ENCODE results near the gene UGDH.
A peak's percentile ranks its signal among the peaks of the same experiment; 100 is the strongest.

UGDH gene

DNA sequence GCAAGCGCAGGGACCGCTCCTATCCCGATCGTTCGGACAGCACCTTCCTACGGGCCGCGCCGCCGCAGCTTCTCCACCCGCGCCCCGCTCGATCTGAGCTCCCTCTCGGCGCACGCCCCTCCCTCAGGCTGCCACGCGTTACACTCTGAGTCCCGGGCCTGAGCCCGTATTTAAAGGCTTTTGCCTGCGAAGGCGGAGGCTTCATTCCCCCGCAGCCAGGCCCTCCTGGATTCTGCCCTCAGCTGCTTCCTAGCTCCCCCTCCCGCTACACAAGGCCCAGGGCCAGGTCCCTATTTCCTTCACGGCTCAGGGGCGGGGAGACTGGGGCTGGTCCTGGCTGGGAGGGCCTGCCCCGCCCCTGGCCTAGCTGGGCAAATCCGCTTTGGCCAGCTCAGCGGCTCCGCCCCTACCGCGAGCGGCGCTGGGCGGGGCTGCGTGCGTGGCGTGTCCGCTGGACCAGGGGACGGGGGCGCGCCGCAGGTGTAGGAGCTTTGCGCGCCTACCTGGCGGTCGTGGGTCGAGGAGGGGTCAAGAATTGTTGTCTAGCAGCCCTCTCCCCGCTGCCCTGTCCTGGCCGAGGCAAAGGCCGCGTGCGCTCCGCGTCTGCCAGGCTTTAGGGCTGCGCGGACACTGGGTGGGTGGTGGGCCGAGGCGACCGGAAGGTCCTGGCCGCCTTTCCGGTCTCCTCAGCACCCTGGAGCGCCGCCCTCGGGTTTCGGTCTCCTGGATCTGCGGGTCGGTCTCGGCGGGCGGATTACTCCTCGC, at the start of gene UGDH:
Gene UGDH, minus strand, starts transcription at position 144 of the 765 bp plus-strand sequence. CDS start 5,927 bp downstream, outside the sequence.
- H3K4me1 ChIP-seq (ENCODE audit: control insufficient read depth, insufficient read depth, low read length): no peaks in the 10 kb centered on the region
- peak within 1 kb of the TSS; percentile 97 for H3K4me3 ChIP-seq (ENCODE audit: low read depth, low read length)
- CTCF ChIA-PET: interaction anchor here (0.7 to 1.1 kb wide), 2 partner anchors 59 to 447 kb away, joined by 3 to 5 read pairs; no protein-coding TSS in a partner anchor
- POLR2A ChIA-PET: interaction anchor here (0.6 to 1.8 kb wide), 22 partner anchors 8 to 283 kb away, joined by 3 to 60 read pairs (median 4); partner anchors contain the start of genes LIAS, RPL9, SMIM14 and UBE2K
- peaks cover 0 to 8% of the 10 kb centered on the region in 2 experiments; a peak in 1 of 3 replicates for H3K36me3 ChIP-seq (ENCODE audit: control insufficient read depth in 2 of 2, insufficient read depth in 1 of 2, low read length in 2 of 2)
- H3K9me3 ChIP-seq (ENCODE audit: control insufficient read depth, insufficient read depth, low read depth, low read length): no peaks in the 10 kb centered on the region
- H3K27ac ChIP-seq (ENCODE audit: extremely low read depth, low read depth, low read length): peak within 1 kb of the TSS; percentile 64
- TF ChIP-seq MZF1 (tag by site-specific recombination; IDR thresholded peaks at IDR 0.05; ENCODE audit: borderline replicate concordance) (0 out of 2 replicates have a peak, but pooled peaks have one; percentile 34), PATZ1 (tag by site-specific recombination; IDR thresholded peaks at IDR 0.05) (peak; percentile 90), ZBTB11 (tag by site-specific recombination; conservative IDR thresholded peaks at IDR 0.05; ENCODE audit: low read depth) (peak; percentile 95), KLF1 (tag by site-specific recombination; IDR thresholded peaks at IDR 0.05) (peak; percentile 54), ZNF2 (tag by site-specific recombination; IDR thresholded peaks at IDR 0.05) (peak; percentile 68; the same call in 1 of the 2 replicates), KLF9 (tag by site-specific recombination; IDR thresholded peaks at IDR 0.05; ENCODE audit: low read depth) (peak; percentile 68), ZEB2 (tag by site-specific recombination; IDR thresholded peaks at IDR 0.05) (peak; percentile 93), GLIS2 (tag by site-specific recombination; IDR thresholded peaks at IDR 0.05) (peak; percentile 54), ZNF776 (tag by site-specific recombination; IDR thresholded peaks at IDR 0.05; ENCODE audit: borderline replicate concordance) (no peak), ZNF747 (tag by site-specific recombination; IDR thresholded peaks at IDR 0.05) (no peak), ZNF16 (tag by site-specific recombination; IDR thresholded peaks at IDR 0.05; ENCODE audit: low read depth) (no peak), IKZF3 (tag by site-specific recombination; IDR thresholded peaks at IDR 0.05) (peak; percentile 57; the same call in 1 of the 2 replicates), HIC1 (tag by site-specific recombination; IDR thresholded peaks at IDR 0.05) (peak; percentile 41; the same call in 1 of the 2 replicates), ZNF571 (tag by site-specific recombination; IDR thresholded peaks at IDR 0.05) (no peak), ZNF416 (tag by site-specific recombination; IDR thresholded peaks at IDR 0.05) (no peak)
- TF ChIP-seq, protein P1, sequence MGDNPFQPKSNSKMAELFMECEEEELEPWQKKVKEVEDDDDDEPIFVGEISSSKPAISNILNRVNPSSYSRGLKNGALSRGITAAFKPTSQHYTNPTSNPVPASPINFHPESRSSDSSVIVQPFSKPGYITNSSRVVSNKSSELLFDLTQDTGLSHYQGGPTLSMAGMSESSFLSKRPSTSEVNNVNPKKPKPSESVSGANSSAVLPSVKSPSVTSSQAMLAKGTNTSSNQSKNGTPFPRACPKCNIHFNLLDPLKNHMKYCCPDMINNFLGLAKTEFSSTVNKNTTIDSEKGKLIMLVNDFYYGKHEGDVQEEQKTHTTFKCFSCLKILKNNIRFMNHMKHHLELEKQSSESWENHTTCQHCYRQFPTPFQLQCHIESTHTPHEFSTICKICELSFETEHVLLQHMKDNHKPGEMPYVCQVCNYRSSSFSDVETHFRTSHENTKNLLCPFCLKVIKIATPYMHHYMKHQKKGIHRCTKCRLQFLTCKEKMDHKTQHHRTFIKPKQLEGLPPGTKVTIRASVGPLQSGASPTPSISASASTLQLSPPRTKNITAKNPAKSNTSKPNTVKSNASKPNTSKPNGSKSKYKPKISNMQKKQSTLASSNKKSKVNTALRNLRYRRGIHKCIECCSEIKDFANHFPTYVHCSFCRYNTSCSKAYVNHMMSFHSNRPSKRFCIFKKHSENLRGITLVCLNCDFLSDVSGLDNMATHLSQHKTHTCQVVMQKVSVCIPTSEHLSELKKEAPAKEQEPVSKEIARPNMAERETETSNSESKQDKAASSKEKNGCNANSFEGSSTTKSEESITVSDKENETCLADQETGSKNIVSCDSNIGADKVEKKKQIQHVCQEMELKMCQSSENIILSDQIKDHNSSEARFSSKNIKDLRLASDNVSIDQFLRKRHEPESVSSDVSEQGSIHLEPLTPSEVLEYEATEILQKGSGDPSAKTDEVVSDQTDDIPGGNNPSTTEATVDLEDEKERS (tag by site-specific recombination; IDR thresholded peaks at IDR 0.05): no peak
- TF ChIP-seq, protein P2, sequence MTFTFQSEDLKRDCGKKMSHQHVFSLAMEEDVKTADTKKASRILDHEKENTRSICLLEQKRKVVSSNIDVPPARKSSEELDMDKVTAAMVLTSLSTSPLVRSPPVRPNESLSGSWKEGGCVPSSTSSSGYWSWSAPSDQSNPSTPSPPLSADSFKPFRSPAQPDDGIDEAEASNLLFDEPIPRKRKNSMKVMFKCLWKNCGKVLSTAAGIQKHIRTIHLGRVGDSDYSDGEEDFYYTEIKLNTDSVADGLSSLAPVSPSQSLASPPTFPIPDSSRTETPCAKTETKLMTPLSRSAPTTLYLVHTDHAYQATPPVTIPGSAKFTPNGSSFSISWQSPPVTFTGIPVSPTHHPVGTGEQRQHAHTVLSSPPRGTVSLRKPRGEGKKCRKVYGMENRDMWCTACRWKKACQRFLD (tag by site-specific recombination; IDR thresholded peaks at IDR 0.05): no peak
- TF ChIP-seq, protein P3, sequence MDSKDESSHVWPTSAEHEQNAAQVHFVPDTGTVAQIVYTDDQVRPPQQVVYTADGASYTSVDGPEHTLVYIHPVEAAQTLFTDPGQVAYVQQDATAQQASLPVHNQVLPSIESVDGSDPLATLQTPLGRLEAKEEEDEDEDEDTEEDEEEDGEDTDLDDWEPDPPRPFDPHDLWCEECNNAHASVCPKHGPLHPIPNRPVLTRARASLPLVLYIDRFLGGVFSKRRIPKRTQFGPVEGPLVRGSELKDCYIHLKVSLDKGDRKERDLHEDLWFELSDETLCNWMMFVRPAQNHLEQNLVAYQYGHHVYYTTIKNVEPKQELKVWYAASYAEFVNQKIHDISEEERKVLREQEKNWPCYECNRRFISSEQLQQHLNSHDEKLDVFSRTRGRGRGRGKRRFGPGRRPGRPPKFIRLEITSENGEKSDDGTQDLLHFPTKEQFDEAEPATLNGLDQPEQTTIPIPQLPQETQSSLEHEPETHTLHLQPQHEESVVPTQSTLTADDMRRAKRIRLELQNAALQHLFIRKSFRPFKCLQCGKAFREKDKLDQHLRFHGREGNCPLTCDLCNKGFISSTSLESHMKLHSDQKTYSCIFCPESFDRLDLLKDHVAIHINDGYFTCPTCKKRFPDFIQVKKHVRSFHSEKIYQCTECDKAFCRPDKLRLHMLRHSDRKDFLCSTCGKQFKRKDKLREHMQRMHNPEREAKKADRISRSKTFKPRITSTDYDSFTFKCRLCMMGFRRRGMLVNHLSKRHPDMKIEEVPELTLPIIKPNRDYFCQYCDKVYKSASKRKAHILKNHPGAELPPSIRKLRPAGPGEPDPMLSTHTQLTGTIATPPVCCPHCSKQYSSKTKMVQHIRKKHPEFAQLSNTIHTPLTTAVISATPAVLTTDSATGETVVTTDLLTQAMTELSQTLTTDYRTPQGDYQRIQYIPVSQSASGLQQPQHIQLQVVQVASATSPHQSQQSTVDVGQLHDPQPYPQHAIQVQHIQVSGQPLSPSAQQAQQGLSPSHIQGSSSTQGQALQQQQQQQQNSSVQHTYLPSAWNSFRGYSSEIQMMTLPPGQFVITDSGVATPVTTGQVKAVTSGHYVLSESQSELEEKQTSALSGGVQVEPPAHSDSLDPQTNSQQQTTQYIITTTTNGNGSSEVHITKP (tag by site-specific recombination; IDR thresholded peaks at IDR 0.05): peak; percentile 67; the same call in 1 of the 2 replicates
